ENCODE data around the gene EPGN. TPM values are rescaled to one million over a fixed set of nuclear protein-coding genes. Genes with fewer than 3 reads are reported as not detected.
A peak's percentile ranks its signal among the peaks of the same experiment; 100 is the strongest.

Gene EPGN
- polyA plus RNA-seq, 1 donor (not counting 4 experiments of a cell fraction or from before 2014, with no cell fraction given): 330 TPM

- no peaks in the 10 kb centered on the region for H3K9me3 ChIP-seq (ENCODE audit: control insufficient read depth, low read depth, low read length)
- dilution Hi-C loops (cut with MboI; ENCODE audit: extremely low pct_ligation_motif_present, low sequenced_read_pairs): no loop called here
- H3K4me1 ChIP-seq (ENCODE audit: control insufficient read depth, extremely low read depth, insufficient read depth, low read length): peaks cover 24% of the 10 kb centered on the region
- H3K36me3 ChIP-seq (ENCODE audit: control insufficient read depth in 2 of 2, extremely low read depth in 1 of 2, insufficient read depth in 2 of 2, low read length in 2 of 2): peaks cover 6 to 36% of the 10 kb centered on the region in 2 experiments
- no peaks in the 10 kb centered on the region for H3K79me2 ChIP-seq (ENCODE audit: control insufficient read depth, insufficient read depth, low read length)
- DNase-seq (ENCODE audit: low read depth, low spot score) (no peak), FAIRE-seq (no peak)
- no peak overlapping the region for H2AFZ ChIP-seq (ENCODE audit: control insufficient read depth, low read length)
- H3K9ac ChIP-seq (ENCODE audit: control insufficient read depth, extremely low read depth, insufficient read depth, low read length): no peak overlapping the region
- no peaks in the 10 kb centered on the region for H3K27me3 ChIP-seq (ENCODE audit: control insufficient read depth, extremely low read depth, insufficient read depth, low read length)
- no peak for TF ChIP-seq EZH2 (IDR thresholded peaks at IDR 0.05; ENCODE audit: low read length)
- TF ChIP-seq CTCF (optimal IDR thresholded peaks at IDR 0.05 in 1 of 3, IDR thresholded peaks at IDR 0.05 in 1 of 3, conservative IDR thresholded peaks at IDR 0.05 in 1 of 3; ENCODE audit: extremely low read depth in 1 of 3, insufficient read depth in 2 of 3, low read length in 3 of 3): no peak
- no peaks in the 10 kb centered on the region for H3K9me1 ChIP-seq (ENCODE audit: control insufficient read depth, extremely low read depth, insufficient read depth, low read length)
- no peak overlapping the region for H3K4me3 ChIP-seq (ENCODE audit: control insufficient read depth in 2 of 3, extremely low read depth in 1 of 3, insufficient read depth in 2 of 3, low read depth in 1 of 3, low read length in 3 of 3)
- H3K4me2 ChIP-seq (ENCODE audit: control insufficient read depth, extremely low read depth, insufficient read depth, low read depth, low read length): no peak overlapping the region
- peak overlapping the region; percentile 24 for H3K27ac ChIP-seq (ENCODE audit: control insufficient read depth, insufficient read depth, low read length)
- no peaks in the 10 kb centered on the region for H4K20me1 ChIP-seq (ENCODE audit: control insufficient read depth, extremely low read depth, insufficient read depth, low read length)
Observed at GRCh38 chr4:74316397-74316796, 8.1 kb downstream of the EPGN start.

GRCh38 chr4:74317616-74318246 is 9.5 kb downstream of the EPGN start:
- DNase-seq (ENCODE audit: low read depth, low spot score) (no peak), FAIRE-seq (no peak)
- Histone ChIP-seq H3K9me3 (ENCODE audit: control insufficient read depth, low read depth, low read length) (no peaks in the 10 kb centered on the region), H3K36me3 (ENCODE audit: control insufficient read depth in 2 of 2, extremely low read depth in 1 of 2, insufficient read depth in 2 of 2, low read length in 2 of 2) (peaks cover 7 to 29% of the 10 kb centered on the region in 2 experiments), H3K27me3 (ENCODE audit: control insufficient read depth, extremely low read depth, insufficient read depth, low read length) (no peaks in the 10 kb centered on the region), H3K9me1 (ENCODE audit: control insufficient read depth, extremely low read depth, insufficient read depth, low read length) (no peaks in the 10 kb centered on the region), H3K4me1 (ENCODE audit: control insufficient read depth, extremely low read depth, insufficient read depth, low read length) (peaks cover 23% of the 10 kb centered on the region), H3K79me2 (ENCODE audit: control insufficient read depth, insufficient read depth, low read length) (no peaks in the 10 kb centered on the region), H3K4me2 (ENCODE audit: control insufficient read depth, extremely low read depth, insufficient read depth, low read depth, low read length) (no peak overlapping the region), H4K20me1 (ENCODE audit: control insufficient read depth, extremely low read depth, insufficient read depth, low read length) (no peaks in the 10 kb centered on the region), H2AFZ (ENCODE audit: control insufficient read depth, low read length) (no peak overlapping the region), H3K27ac (ENCODE audit: control insufficient read depth, insufficient read depth, low read length) (no peak overlapping the region), H3K4me3 (ENCODE audit: control insufficient read depth in 2 of 3, extremely low read depth in 1 of 3, insufficient read depth in 2 of 3, low read depth in 1 of 3, low read length in 3 of 3) (no peak overlapping the region), H3K9ac (ENCODE audit: control insufficient read depth, extremely low read depth, insufficient read depth, low read length) (no peak overlapping the region)
- dilution Hi-C loops (cut with MboI; ENCODE audit: extremely low pct_ligation_motif_present, low sequenced_read_pairs): no loop called here
- TF ChIP-seq EZH2 (IDR thresholded peaks at IDR 0.05; ENCODE audit: low read length) (no peak), CTCF (optimal IDR thresholded peaks at IDR 0.05 in 1 of 3, IDR thresholded peaks at IDR 0.05 in 1 of 3, conservative IDR thresholded peaks at IDR 0.05 in 1 of 3; ENCODE audit: extremely low read depth in 1 of 3, insufficient read depth in 2 of 3, low read length in 3 of 3) (no peak)
